Activated CD8-positive, alpha-beta T cell treated with anti-CD3 and anti-CD28 coated beads, Interleukin-2, amount 10 ng/mL, durations not matched to agents 7 days and 5 days (primary cell): ENCODE data around the gene TMPRSS6. TPM values are rescaled to one million over a fixed set of nuclear protein-coding genes. Genes with fewer than 3 reads are reported as not detected.
A peak's percentile ranks its signal among the peaks of the same experiment; 100 is the strongest.

Experiments
- ATAC-seq: fragments of 150-1000 bp; cut with Tn5 transposase; one replicate; pipeline ENCODE4 v1.10.0; 2021; ENCODE audit warnings: moderate library complexity
- CTCF ChIA-PET: fragments of 350-600 bp; sonication (Branson Sonifier 250); formaldehyde crosslinking; loops from one replicate; lab custom pipeline; 2021; ENCODE audit warnings: antibody characterized with exemption; lab: Charles Lee
- POLR2A ChIA-PET: fragments of 350-600 bp; sonication (Branson Sonifier 250); formaldehyde crosslinking; loops from one replicate; lab custom pipeline; 2021; ENCODE audit warnings: antibody characterized with exemption; lab: Charles Lee
- DNase-seq: peaks from one replicate; pipeline ENCODE4 v3.0.0-alpha.2; 2020
- H3K27ac Mint-ChIP-seq: one replicate; pipeline ENCODE4 v1.8.0; 2021; ENCODE audit warnings: mild to moderate bottlenecking, mixed read lengths
- H3K27me3 Mint-ChIP-seq: one replicate; pipeline ENCODE4 v1.8.0; 2021; ENCODE audit warnings: low read depth, mixed read lengths
- H3K36me3 Mint-ChIP-seq: one replicate; pipeline ENCODE4 v1.8.0; 2021; ENCODE audit warnings: low read depth, mixed read lengths
- H3K4me1 Mint-ChIP-seq: one replicate; pipeline ENCODE4 v1.8.0; 2021; ENCODE audit warnings: low read depth, mixed read lengths
- H3K4me3 Mint-ChIP-seq: one replicate; pipeline ENCODE4 v1.8.0; 2021; ENCODE audit warnings: mild to moderate bottlenecking, mixed read lengths
- H3K9me3 Mint-ChIP-seq: one replicate; pipeline ENCODE4 v1.8.0; 2022; ENCODE audit warnings: mixed read lengths; ENCODE audit not compliant: insufficient read depth
- total RNA-seq, 2 experiments: library from RNA; stranded (reverse); gene quantifications; one replicate each; pipeline ENCODE4 v1.2.3, GENCODE V29; 2021

Gene TMPRSS6
- total RNA-seq, 2 experiments from 2014 or later = 1.1 TPM

GRCh38 chr22:37139762-37140161 lies 30.2 kb upstream of the TMPRSS6 start:
- DNase-seq (no peak), ATAC-seq (no peak)
- Mint-ChIP-seq H3K27me3 (no peaks in the 10 kb centered on the region), H3K27ac (no peak overlapping the region), H3K4me1 (peaks cover 67% of the 10 kb centered on the region), H3K36me3 (peaks cover 82% of the 10 kb centered on the region), H3K4me3 (no peak overlapping the region), H3K9me3 (no peaks in the 10 kb centered on the region)
- POLR2A ChIA-PET = interaction anchor here (1.1 to 3.5 kb wide), 4 partner anchors 10 to 99 kb away, joined by 3 to 27 read pairs (median 4); partner anchors contain the start of gene IL2RB
- CTCF ChIA-PET = interaction anchor here (0.8 to 1.6 kb wide), 6 partner anchors 8 to 93 kb away, joined by 3 to 4 read pairs (median 3); no protein-coding TSS in a partner anchor

- Mint-ChIP-seq H3K9me3 (no peaks in the 10 kb centered on the region), H3K4me1 (peaks cover 65% of the 10 kb centered on the region), H3K36me3 (peaks cover 81% of the 10 kb centered on the region), H3K27me3 (no peaks in the 10 kb centered on the region), H3K4me3 (no peak overlapping the region), H3K27ac (peak overlapping the region; percentile 71)
- ChIA-PET POLR2A (interaction anchor here (1.5 to 3.5 kb wide), 2 partner anchors 10 to 17 kb away, joined by 3 to 27 read pairs; partner anchors contain the start of gene IL2RB), CTCF (interaction anchor here (1.0 to 1.6 kb wide), 4 partner anchors 9 to 93 kb away, joined by 3 to 4 read pairs (median 4); no protein-coding TSS in a partner anchor)
- DNase-seq (no peak), ATAC-seq (no peak)
Measured at GRCh38 chr22:37138849-37139561, 29.5 kb upstream of the TMPRSS6 start.

- CTCF ChIA-PET = interaction anchor here (0.9 kb wide), 1 partner anchor 11 kb away, joined by 3 read pairs; no protein-coding TSS in a partner anchor
- H3K36me3 Mint-ChIP-seq = peaks cover 80% of the 10 kb centered on the region
- H3K4me3 Mint-ChIP-seq = no peak overlapping the region
- H3K9me3 Mint-ChIP-seq = no peaks in the 10 kb centered on the region
- DNase-seq = no peak
- no peaks in the 10 kb centered on the region for H3K27me3 Mint-ChIP-seq
- ATAC-seq = no peak
- peaks cover 62% of the 10 kb centered on the region for H3K4me1 Mint-ChIP-seq
- POLR2A ChIA-PET = interaction anchor here (1.7 kb wide), 1 partner anchor 12 kb away, joined by 5 read pairs; the partner anchor contains the start of gene IL2RB
- peak overlapping the region; percentile 71 for H3K27ac Mint-ChIP-seq
Measured at GRCh38 chr22:37137903-37138665, 28.6 kb upstream of the TMPRSS6 start.

GRCh38 chr22:37137131-37137530 lies 27.6 kb upstream of the TMPRSS6 start:
- no peak overlapping the region for H3K4me3 Mint-ChIP-seq
- no peaks in the 10 kb centered on the region for H3K27me3 Mint-ChIP-seq
- H3K36me3 Mint-ChIP-seq = peaks cover 81% of the 10 kb centered on the region
- no peak for ATAC-seq
- H3K4me1 Mint-ChIP-seq = peaks cover 62% of the 10 kb centered on the region
- no peak for DNase-seq
- H3K9me3 Mint-ChIP-seq = no peaks in the 10 kb centered on the region
- ChIA-PET POLR2A (interaction anchor here (1.7 to 2.0 kb wide), 3 partner anchors 10 to 15 kb away, joined by 5 to 9 read pairs (median 7); partner anchors contain the start of gene IL2RB), CTCF (interaction anchor here (0.9 to 1.2 kb wide), 2 partner anchors 10 to 15 kb away, joined by 3 to 5 read pairs; no protein-coding TSS in a partner anchor)
- peak overlapping the region; percentile 41 for H3K27ac Mint-ChIP-seq

- DNase-seq = no peak
- H3K27ac Mint-ChIP-seq = peak overlapping the region; percentile 41
- H3K4me3 Mint-ChIP-seq = no peak overlapping the region
- ATAC-seq = no peak
- no peaks in the 10 kb centered on the region for H3K9me3 Mint-ChIP-seq
- POLR2A ChIA-PET = interaction anchor here (0.6 to 2.0 kb wide), 2 partner anchors 13 to 15 kb away, joined by 4 to 7 read pairs; partner anchors contain the start of gene IL2RB
- CTCF ChIA-PET = no interaction called here
- H3K4me1 Mint-ChIP-seq = peaks cover 57% of the 10 kb centered on the region
- peaks cover 84% of the 10 kb centered on the region for H3K36me3 Mint-ChIP-seq
- H3K27me3 Mint-ChIP-seq = no peaks in the 10 kb centered on the region
Measured at GRCh38 chr22:37135023-37135422, 25.5 kb upstream of the TMPRSS6 start.

GRCh38 chr22:37133304-37134018 lies 23.9 kb upstream of the TMPRSS6 start:
- no peaks in the 10 kb centered on the region for H3K27me3 Mint-ChIP-seq
- peak overlapping the region; percentile 72 for H3K27ac Mint-ChIP-seq
- ATAC-seq (peak; percentile 40), DNase-seq (no peak)
- POLR2A ChIA-PET = interaction anchor here (0.6 to 3.4 kb wide), 5 partner anchors 11 to 86 kb away, joined by 3 to 13 read pairs (median 9); no protein-coding TSS in a partner anchor
- no peaks in the 10 kb centered on the region for H3K9me3 Mint-ChIP-seq
- H3K36me3 Mint-ChIP-seq = peaks cover 81% of the 10 kb centered on the region
- H3K4me1 Mint-ChIP-seq = peaks cover 51% of the 10 kb centered on the region
- H3K4me3 Mint-ChIP-seq = no peak overlapping the region
- CTCF ChIA-PET = interaction anchor here (1.0 to 2.5 kb wide), 3 partner anchors 12 to 55 kb away, joined by 3 to 8 read pairs (median 3); no protein-coding TSS in a partner anchor

- peak overlapping the region; percentile 72 for H3K27ac Mint-ChIP-seq
- no peaks in the 10 kb centered on the region for H3K27me3 Mint-ChIP-seq
- H3K9me3 Mint-ChIP-seq = no peaks in the 10 kb centered on the region
- DNase-seq (no peak), ATAC-seq (no peak)
- H3K36me3 Mint-ChIP-seq = peaks cover 81% of the 10 kb centered on the region
- no peak overlapping the region for H3K4me3 Mint-ChIP-seq
- CTCF ChIA-PET = interaction anchor here (1.0 to 2.5 kb wide), 3 partner anchors 11 to 67 kb away, joined by 3 to 8 read pairs (median 6); no protein-coding TSS in a partner anchor
- H3K4me1 Mint-ChIP-seq = peaks cover 47% of the 10 kb centered on the region
- POLR2A ChIA-PET = interaction anchor here (0.6 to 3.4 kb wide), 6 partner anchors 10 to 86 kb away, joined by 3 to 13 read pairs (median 6); no protein-coding TSS in a partner anchor
Measured at GRCh38 chr22:37132773-37133172, 23.3 kb upstream of the TMPRSS6 start.

- H3K9me3 Mint-ChIP-seq = no peaks in the 10 kb centered on the region
- ChIA-PET POLR2A (no interaction called here), CTCF (no interaction called here)
- no peaks in the 10 kb centered on the region for H3K27me3 Mint-ChIP-seq
- ATAC-seq (no peak), DNase-seq (no peak)
- H3K4me3 Mint-ChIP-seq = no peak overlapping the region
- peaks cover 80% of the 10 kb centered on the region for H3K36me3 Mint-ChIP-seq
- H3K4me1 Mint-ChIP-seq = peaks cover 54% of the 10 kb centered on the region
- H3K27ac Mint-ChIP-seq = no peak overlapping the region
Measured at GRCh38 chr22:37129866-37130441, 20.4 kb upstream of the TMPRSS6 start.

GRCh38 chr22:37128555-37129281 lies 19.2 kb upstream of the TMPRSS6 start:
- Mint-ChIP-seq H3K27ac (peak overlapping the region; percentile 58), H3K9me3 (no peaks in the 10 kb centered on the region), H3K36me3 (peaks cover 81% of the 10 kb centered on the region), H3K27me3 (no peaks in the 10 kb centered on the region), H3K4me1 (peaks cover 57% of the 10 kb centered on the region), H3K4me3 (no peak overlapping the region)
- no peak for DNase-seq
- CTCF ChIA-PET = interaction anchor here (2.8 kb wide), 1 partner anchor 37 kb away, joined by 11 read pairs; no protein-coding TSS in a partner anchor
- POLR2A ChIA-PET = interaction anchor here (1.0 to 1.7 kb wide), 2 partner anchors 21 to 49 kb away, joined by 4 to 5 read pairs; partner anchors contain the start of gene IL2RB
- no peak for ATAC-seq

- ChIA-PET POLR2A (interaction anchor here (1.0 to 8.7 kb wide), 5 partner anchors 9 to 48 kb away, joined by 4 to 99 read pairs (median 9); partner anchors contain the start of gene IL2RB), CTCF (interaction anchor here (0.9 to 9.9 kb wide), 14 partner anchors 10 to 122 kb away, joined by 3 to 135 read pairs (median 4); partner anchors contain the start of gene IL2RB)
- DNase-seq = no peak
- Mint-ChIP-seq H3K4me1 (peaks cover 59% of the 10 kb centered on the region), H3K36me3 (peaks cover 79% of the 10 kb centered on the region), H3K27me3 (no peaks in the 10 kb centered on the region), H3K27ac (peak overlapping the region; percentile 69), H3K4me3 (no peak overlapping the region), H3K9me3 (no peaks in the 10 kb centered on the region)
- ATAC-seq = no peak
Measured at GRCh38 chr22:37127350-37127878, 17.9 kb upstream of the TMPRSS6 start.
